Tibial nerve (tissue), 4 donors: ENCODE data around the gene LINC01488. TPM values are rescaled to one million over a fixed set of nuclear protein-coding genes. Genes with fewer than 3 reads are reported as not detected.

Experiments used
- DNase-seq, 2 donors: peaks; one replicate each; pipeline ENCODE4 v3.0.0-alpha.2; 2019; ENCODE audit warnings: low spot score in 2 of 2
- H3K27ac ChIP-seq, 4 donors: fragments of 200-600 bp; sonication (generic) in 3 of 4; one replicate each; pipeline ENCODE4 v1.5.1; 2017 to 2019; ENCODE audit warnings: mild to moderate bottlenecking in 1 of 4
- H3K27me3 ChIP-seq, 2 donors: fragments of 200-600 bp; sonication (generic) in 1 of 2; one replicate each; pipeline versions ENCODE4 v1.5.1 to v1.6.0; 2017 to 2019
- H3K36me3 ChIP-seq, 3 donors: fragments of 200-600 bp; sonication (generic); one replicate each; pipeline ENCODE4 v1.5.1; 2018 to 2019
- H3K4me1 ChIP-seq, 4 donors: fragments of 200-600 bp; sonication (generic) in 3 of 4; one replicate each; pipeline ENCODE4 v1.5.1; 2017 to 2019
- H3K4me3 ChIP-seq, 4 donors: fragments of 200-600 bp; sonication (generic) in 3 of 4; one replicate each; pipeline ENCODE4 v1.5.1; 2017 to 2019; ENCODE audit warnings: mild to moderate bottlenecking in 1 of 4, moderate library complexity in 1 of 4
- H3K9me3 ChIP-seq, 4 donors: fragments of 200-600 bp; sonication (generic) in 3 of 4; one replicate each; pipeline ENCODE4 v1.5.1; 2017 to 2019
- CTCF ChIP-seq, 5 experiments: fragments of 200-600 bp in 3 of 5; fragments of 450-650 bp in 2 of 5; sonication (generic) in 3 of 5; IDR thresholded peaks; one replicate each; pipeline ENCODE4 v1.5.1; 2016 to 2019; ENCODE audit warnings: antibody characterized with exemption in 5 of 5, mild to moderate bottlenecking in 3 of 5, moderate library complexity in 2 of 5
- EP300 ChIP-seq, 2 donors: sonication (generic); formaldehyde crosslinking; IDR thresholded peaks; one replicate each; pipeline ENCODE4 v1.6.1; 2017; ENCODE audit warnings: antibody characterized with exemption in 2 of 2, mild to moderate bottlenecking in 1 of 2
- POLR2A ChIP-seq, 2 donors: fragments of 450-650 bp; IDR thresholded peaks; one replicate each; pipeline ENCODE4 v1.6.1; 2017; ENCODE audit warnings: antibody characterized with exemption in 2 of 2, mild to moderate bottlenecking in 2 of 2, moderate library complexity in 2 of 2
- WGBS, 2 donors: methylation state at CpG; one replicate each; pipeline ENCODE4 v1.1.5; 2018; 5-methylcytosine and 5-hydroxymethylcytosine counted together
- total RNA-seq, 4 donors: library from RNA; depleted of rRNA; stranded (reverse); fragments of >200 nt; gene quantifications; one replicate each; pipeline ENCODE4 v1.1.0, GENCODE V29; 2016

The LINC01488 gene
- total RNA-seq, 4 donors from 2014 or later = not detected

GRCh38 chr11:69539416-69540117 lies 58.1 kb downstream of the LINC01488 start:
- H3K27ac ChIP-seq = peak overlapping the region; percentile 40 to 78 (median 62)
- 74 to 75% methylated on average over 14 of the region's 14 CpGs for WGBS, 2 donors

GRCh38 chr11:69540118-69541000 lies 58.9 kb downstream of the LINC01488 start:
- no peak for TF ChIP-seq EP300 (IDR thresholded peaks at IDR 0.05)
- TF ChIP-seq CTCF (IDR thresholded peaks at IDR 0.05) = peak in 1 of 5 experiments; percentile 14
- H3K4me1 ChIP-seq = peaks cover 0 to 40% (median 15%) of the 10 kb centered on the region in 4 donors
- WGBS, 2 donors = 68 to 80% methylated on average over 29 to 30 of the region's 30 CpGs
- DNase-seq = no peak
- H3K36me3 ChIP-seq = no peaks in the 10 kb centered on the region
- no peaks in the 10 kb centered on the region for H3K27me3 ChIP-seq
- no peaks in the 10 kb centered on the region for H3K9me3 ChIP-seq
- no peak overlapping the region for H3K4me3 ChIP-seq
- peak overlapping the region; percentile 40 to 78 (median 62) for H3K27ac ChIP-seq

More at GRCh38 chr11:69539416-69540117, 58.1 kb downstream of the LINC01488 start:
- no peaks in the 10 kb centered on the region for H3K9me3 ChIP-seq
- TF ChIP-seq CTCF (IDR thresholded peaks at IDR 0.05) (no peak), EP300 (IDR thresholded peaks at IDR 0.05) (no peak), POLR2A (IDR thresholded peaks at IDR 0.05) (no peak)
- peak in 1 of 2 donors; percentile 35 for DNase-seq
- H3K4me3 ChIP-seq = no peak overlapping the region
- no peaks in the 10 kb centered on the region for H3K27me3 ChIP-seq
- H3K36me3 ChIP-seq = no peaks in the 10 kb centered on the region
- H3K4me1 ChIP-seq = peaks cover 0 to 40% (median 15%) of the 10 kb centered on the region in 4 donors

- H3K4me1 ChIP-seq = peaks cover 0 to 40% (median 15%) of the 10 kb centered on the region in 4 donors
- no peak for DNase-seq
- H3K4me3 ChIP-seq = no peak overlapping the region
- WGBS, 2 donors = 91% methylated on average over 5 of the region's 5 CpGs
- no peak for TF ChIP-seq POLR2A (IDR thresholded peaks at IDR 0.05)
- no peak for TF ChIP-seq CTCF (IDR thresholded peaks at IDR 0.05)
- no peak for TF ChIP-seq EP300 (IDR thresholded peaks at IDR 0.05)
- no peaks in the 10 kb centered on the region for H3K9me3 ChIP-seq
- no peaks in the 10 kb centered on the region for H3K36me3 ChIP-seq
- H3K27ac ChIP-seq = no peak overlapping the region
- H3K27me3 ChIP-seq = no peaks in the 10 kb centered on the region
Observed at GRCh38 chr11:69541001-69541285, 59.5 kb downstream of the LINC01488 start.

GRCh38 chr11:69541501-69542313 lies 60.2 kb downstream of the LINC01488 start:
- Histone ChIP-seq H3K36me3 (no peaks in the 10 kb centered on the region), H3K4me3 (no peak overlapping the region), H3K4me1 (peaks cover 0 to 40% (median 15%) of the 10 kb centered on the region in 4 donors), H3K27ac (no peak overlapping the region), H3K27me3 (no peaks in the 10 kb centered on the region), H3K9me3 (no peaks in the 10 kb centered on the region)
- no peak for DNase-seq
- 49 to 51% methylated on average over 6 to 8 of the region's 8 CpGs for WGBS, 2 donors
- TF ChIP-seq CTCF (IDR thresholded peaks at IDR 0.05) (no peak), EP300 (IDR thresholded peaks at IDR 0.05) (no peak), POLR2A (IDR thresholded peaks at IDR 0.05) (no peak)
